Astrocyte of the spinal cord (primary cell): ENCODE measurements around the gene COMMD1.

Source experiments
- DNase-seq: peaks from one replicate; pipeline ENCODE4 v3.0.0; 2011; ENCODE audit warnings: low read depth, low spot score
- H3K4me3 ChIP-seq: 2 replicates; pipeline ENCODE4 v1.5.1; 2011; ENCODE audit warnings: low read depth, mild to moderate bottlenecking, low read length, moderate library complexity
- in situ Hi-C: cut with HindIII; loops from 2 replicates; pipeline ENCODE4 v1.10.0; 2017; ENCODE audit warnings: low sequenced_read_pairs
- TF ChIP-seq, protein P1 (sequence below): IDR thresholded peaks from 2 replicates; pipeline ENCODE4 v1.5.1; 2012; ENCODE audit warnings: low read depth, mild to moderate bottlenecking, low read length, inconsistent platforms

COMMD1 gene

DNA sequence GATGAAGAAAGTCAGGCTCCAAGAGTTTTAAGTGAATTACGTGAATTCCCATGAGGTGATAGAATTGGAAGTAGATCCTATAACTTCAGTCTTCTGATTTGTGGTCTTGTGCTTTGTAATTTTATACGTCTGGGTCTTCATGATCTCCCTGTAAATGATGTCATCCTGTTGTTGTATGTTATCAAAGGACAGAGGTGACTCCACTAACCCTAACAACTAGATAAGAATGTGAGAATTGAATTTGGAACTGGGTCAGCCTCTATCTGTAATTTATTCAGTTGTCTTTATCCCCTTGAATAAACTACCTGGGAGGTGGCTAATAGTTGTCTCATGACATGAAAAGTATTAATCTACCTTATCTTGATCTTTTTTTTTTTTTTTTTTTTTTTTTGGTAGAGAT is 204.1 kb downstream of the COMMD1 start:
- in situ Hi-C loops, result no loop called here
- H3K4me3 ChIP-seq, result no peak overlapping the region
- TF ChIP-seq, protein P1, sequence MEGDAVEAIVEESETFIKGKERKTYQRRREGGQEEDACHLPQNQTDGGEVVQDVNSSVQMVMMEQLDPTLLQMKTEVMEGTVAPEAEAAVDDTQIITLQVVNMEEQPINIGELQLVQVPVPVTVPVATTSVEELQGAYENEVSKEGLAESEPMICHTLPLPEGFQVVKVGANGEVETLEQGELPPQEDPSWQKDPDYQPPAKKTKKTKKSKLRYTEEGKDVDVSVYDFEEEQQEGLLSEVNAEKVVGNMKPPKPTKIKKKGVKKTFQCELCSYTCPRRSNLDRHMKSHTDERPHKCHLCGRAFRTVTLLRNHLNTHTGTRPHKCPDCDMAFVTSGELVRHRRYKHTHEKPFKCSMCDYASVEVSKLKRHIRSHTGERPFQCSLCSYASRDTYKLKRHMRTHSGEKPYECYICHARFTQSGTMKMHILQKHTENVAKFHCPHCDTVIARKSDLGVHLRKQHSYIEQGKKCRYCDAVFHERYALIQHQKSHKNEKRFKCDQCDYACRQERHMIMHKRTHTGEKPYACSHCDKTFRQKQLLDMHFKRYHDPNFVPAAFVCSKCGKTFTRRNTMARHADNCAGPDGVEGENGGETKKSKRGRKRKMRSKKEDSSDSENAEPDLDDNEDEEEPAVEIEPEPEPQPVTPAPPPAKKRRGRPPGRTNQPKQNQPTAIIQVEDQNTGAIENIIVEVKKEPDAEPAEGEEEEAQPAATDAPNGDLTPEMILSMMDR, result no peak
- DNase-seq, result no peak

DNA sequence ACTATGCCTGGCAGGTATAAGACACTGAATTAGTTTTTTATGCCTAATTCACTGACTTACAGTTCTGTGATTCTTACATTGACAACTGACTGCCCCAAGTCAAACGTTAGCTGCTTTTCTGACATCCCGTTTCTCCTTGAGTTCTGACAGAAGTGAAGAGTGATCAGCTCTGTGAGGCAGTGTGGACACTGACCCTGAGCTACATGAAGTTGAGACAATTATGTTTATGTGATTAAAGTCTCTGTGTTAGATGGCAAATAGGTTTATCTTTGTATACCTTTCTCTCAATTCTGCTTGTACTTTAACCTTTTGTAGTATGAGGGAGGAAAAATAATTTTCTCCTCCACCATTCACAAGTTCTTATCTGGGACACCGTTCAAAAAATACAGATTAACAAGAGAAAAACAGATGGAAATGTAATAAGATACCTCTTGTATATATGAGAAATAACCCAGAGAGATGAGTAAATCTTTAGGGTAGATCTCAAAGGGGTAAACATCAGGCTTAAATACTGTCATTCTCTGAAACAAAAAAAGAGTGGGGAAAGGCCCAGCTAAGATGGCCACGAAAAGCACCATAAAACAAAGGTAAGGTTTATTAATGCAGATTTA is 205.0 kb downstream of the COMMD1 start:
- H3K4me3 ChIP-seq, result no peak overlapping the region
- in situ Hi-C loops, result no loop called here
- DNase-seq, result no peak
- TF ChIP-seq, protein P1, result no peak

DNA sequence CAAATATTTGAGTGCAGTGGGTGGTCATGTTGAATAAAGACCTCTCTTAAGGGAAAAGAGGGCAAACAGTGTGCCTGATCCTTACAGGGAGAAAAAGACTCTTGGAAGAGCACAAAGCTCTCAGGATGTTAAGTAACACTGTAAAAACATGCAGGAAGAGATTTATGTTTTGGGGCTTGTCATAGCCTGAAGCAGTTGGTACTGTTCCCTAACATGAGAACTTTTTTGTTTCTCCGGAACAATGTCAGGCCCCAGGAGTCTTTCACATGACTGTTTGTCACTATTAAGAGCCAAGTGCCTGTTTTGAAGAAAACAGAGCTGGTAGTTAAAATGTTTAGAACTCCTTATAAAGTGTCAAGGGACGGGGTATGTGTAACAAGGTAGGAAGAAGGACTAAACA is 206.7 kb downstream of the COMMD1 start:
- TF ChIP-seq, protein P1, result no peak
- in situ Hi-C loops, result no loop called here
- H3K4me3 ChIP-seq, result no peak overlapping the region
- no peak for DNase-seq

DNA sequence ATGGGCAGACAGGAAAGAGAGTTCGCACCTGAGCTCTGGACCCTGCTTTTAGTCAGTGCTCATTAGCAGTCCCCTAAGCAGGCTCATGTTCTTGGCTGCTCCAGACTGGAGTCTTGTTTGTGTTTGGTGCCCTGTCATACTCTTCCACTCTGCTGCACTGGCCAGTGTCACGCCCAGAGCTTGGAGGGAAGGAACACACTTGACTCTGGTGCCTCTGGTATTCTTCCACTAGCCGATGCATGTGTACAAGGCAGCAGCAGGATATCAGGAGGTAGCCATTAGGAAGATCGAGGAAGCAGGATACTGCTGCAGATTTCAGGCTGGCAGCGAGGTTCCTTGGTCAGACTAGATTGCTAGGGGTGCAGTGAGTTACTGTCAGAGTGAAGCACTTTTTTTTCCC is 209.1 kb downstream of the COMMD1 start:
- in situ Hi-C loops, result no loop called here
- no peak for DNase-seq
- H3K4me3 ChIP-seq, result no peak overlapping the region
- TF ChIP-seq, protein P1, result no peak

DNA sequence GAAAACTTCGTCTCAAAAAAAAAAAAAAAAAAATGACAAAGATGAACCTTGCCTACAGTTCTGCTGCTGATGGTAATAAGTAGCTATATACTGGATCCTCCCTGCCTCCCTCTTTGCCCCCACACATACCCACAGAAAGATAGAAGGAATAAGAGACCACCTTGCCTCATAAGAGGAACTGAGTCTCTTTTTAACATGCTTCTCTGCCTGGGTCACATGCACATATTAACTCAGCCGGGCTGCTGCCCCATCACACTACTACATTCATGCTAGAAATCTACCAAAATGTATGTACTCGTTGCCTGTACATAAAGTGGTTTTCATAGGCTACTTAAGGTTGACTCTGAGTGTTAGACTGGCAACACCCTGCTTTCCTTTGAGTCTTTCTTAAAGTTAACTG is 211.5 kb downstream of the COMMD1 start:
- TF ChIP-seq, protein P1, result no peak
- in situ Hi-C loops, result no loop called here
- H3K4me3 ChIP-seq, result no peak overlapping the region
- no peak for DNase-seq

DNA sequence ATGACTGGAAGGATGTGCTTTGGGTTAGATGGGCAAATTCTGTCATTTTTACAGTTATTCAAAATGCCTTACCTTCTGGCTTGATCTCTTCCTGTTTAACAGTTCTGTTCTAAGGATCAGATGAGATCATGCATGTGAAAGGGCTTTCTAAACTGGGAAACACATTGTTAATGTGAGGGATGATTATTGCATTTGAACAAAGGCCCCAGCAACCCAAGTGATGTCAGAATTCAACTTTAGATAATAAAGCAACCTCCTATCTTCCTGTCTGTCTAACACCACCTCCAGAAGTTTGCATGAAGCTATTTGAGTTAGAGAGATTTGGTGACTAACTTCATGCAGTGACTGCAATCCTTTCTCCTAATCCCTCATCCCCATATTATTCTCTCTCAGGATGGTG is 212.7 kb downstream of the COMMD1 start:
- in situ Hi-C loops, result no loop called here
- TF ChIP-seq, protein P1, result no peak
- no peak overlapping the region for H3K4me3 ChIP-seq
- DNase-seq, result no peak
